ENCODE results near the gene MISP3. TPM values are rescaled to one million over a fixed set of nuclear protein-coding genes. Genes with fewer than 3 reads are reported as not detected.

The MISP3 gene
- total RNA-seq, 5 donors from 2014 or later (not counting 1 experiment from before 2014, with no cell fraction given), result 0.28 to 2.0 (median 1.1) TPM

DNA sequence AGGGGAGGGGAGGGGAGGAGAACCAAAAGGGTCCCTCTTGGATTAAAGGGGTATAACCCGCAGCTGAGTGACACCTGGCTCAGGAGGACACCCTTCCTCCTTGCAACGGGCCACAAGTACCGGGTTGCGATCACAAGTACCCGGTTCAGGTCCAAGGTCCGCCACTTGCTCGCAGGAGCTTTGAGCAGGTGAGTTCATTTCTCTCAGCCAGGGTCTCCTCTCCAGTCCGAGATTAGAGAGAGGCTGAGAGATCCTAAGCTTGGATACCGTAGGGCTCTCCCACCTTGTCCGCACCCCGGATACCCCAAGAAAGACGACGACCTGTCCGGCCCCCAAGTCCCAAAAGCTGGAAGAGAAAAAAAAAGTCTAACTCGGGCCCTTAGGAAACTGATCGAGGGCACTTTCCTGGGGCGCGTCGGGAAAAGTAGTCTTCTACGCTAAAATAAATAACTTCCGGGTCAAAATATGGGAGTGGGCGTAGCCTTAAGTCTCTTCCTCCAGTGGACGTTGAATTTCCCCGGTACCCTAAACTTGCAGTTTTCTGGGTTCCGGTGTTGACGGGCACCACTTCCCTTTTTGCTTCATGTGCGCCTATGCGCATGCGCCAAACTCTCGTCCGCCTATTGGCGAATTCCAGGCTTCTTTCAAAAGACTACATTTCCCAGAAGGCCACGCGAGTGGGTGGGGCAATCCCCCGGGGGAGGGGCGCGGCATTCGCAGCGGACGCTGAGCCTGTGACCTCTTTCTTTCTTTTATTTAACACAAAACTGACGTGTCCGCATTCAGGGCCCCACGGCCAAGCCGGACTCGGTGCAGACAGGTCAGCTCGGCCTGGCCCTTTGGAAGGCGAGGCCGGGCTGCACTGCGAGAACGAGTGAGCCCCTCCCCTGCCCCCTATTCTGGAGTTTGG, 8.6 kb downstream of the MISP3 start:
- no peaks in the 10 kb centered on the region for H3K9me3 Mint-ChIP-seq
- DNase-seq (peak; percentile 96 to 100 (median 99)), ATAC-seq (replicated peaks in 1 of 4) (peak; percentile 94 to 96 (median 95))
- Histone ChIP-seq H3K4me1 (ENCODE audit: control insufficient read depth in 1 of 2, extremely low read depth in 1 of 2, insufficient read depth in 2 of 2, low read length in 2 of 2) (peaks cover 9 to 21% of the 10 kb centered on the region in 2 experiments), H3K27ac (ENCODE audit: low read length) (peak overlapping the region; percentile 86), H3K9me3 (no peaks in the 10 kb centered on the region), H3K27me3 (replicated peaks in 1 of 2; ENCODE audit: control insufficient read depth in 2 of 2, extremely low read depth in 1 of 2, insufficient read depth in 2 of 2, low read length in 1 of 2) (no peaks in the 10 kb centered on the region), H3K4me3 (ENCODE audit: control insufficient read depth in 1 of 2, extremely low read depth in 1 of 2, low read length in 1 of 2) (peak overlapping the region; percentile 66 to 75), H3K36me3 (ENCODE audit: control insufficient read depth in 2 of 2, extremely low read depth in 1 of 2, insufficient read depth in 1 of 2, low read length in 1 of 2) (no peaks in the 10 kb centered on the region)
- H3K4me1 Mint-ChIP-seq, result peaks cover 20 to 24% (median 21%) of the 10 kb centered on the region in 3 donors
- peak overlapping the region; percentile 85 to 93 (median 90) for H3K4me3 Mint-ChIP-seq
- no peaks in the 10 kb centered on the region for H3K36me3 Mint-ChIP-seq
- peak overlapping the region; percentile 91 to 93 for H3K27ac Mint-ChIP-seq
- H3K27me3 Mint-ChIP-seq, result no peaks in the 10 kb centered on the region
- WGBS (ENCODE audit: insufficient coverage), result under 1% methylated on average over 34 of the region's 50 CpGs
- POLR2A ChIA-PET, result no interaction called here
- CTCF ChIA-PET, result interaction anchor here in 1 of 2 donors (0.6 to 2.0 kb wide), 5 partner anchors 34 to 195 kb away, joined by 3 to 8 read pairs (median 5); partner anchors contain the start of gene ASF1B

DNA sequence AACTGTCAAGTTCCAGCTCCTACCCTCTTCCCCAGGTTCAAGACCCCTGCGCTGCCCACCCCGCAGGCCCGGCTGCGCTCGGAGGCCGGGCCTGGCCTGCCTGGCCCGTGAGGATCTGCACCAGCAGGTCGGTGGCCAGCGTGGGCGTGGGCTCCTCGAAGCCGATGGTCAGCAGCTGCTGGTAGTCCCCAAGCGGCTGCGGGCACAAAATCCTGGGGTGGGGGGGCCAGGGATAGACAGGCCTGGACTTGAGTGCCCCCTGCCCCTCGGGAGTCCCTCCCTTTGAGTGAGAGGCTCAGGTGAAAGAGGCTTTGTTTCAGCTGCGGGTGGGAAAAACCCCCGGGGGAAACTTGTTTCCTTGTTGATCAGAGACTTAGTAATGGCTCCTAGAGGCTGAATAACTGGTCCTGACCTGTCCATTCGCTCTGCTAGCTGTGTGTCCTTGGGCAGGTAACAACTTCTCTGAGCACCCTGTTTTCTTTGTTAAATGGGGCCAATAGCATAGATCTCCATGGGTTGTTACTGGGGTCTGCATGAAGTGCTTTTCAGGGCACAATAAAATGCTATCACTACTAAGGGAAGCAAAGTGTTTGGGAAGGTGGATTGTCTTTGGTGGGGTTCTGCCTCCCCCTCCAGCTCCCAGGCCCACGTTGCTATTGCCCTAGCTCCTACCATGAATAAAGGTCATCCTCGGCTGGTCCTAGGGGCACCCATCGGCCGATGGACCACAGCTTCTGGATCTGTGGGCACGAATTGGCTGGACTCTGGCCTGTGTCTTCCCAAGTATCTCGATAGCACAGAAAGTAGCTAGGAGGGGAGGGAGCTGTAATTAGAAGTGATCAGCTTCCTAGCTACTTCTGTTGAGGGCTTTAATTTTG, 9.4 kb downstream of the MISP3 start:
- ATAC-seq (replicated peaks in 1 of 4) (no peak), DNase-seq (peak in 18 of 35 experiments; percentile 3 to 73 (median 32))
- Histone ChIP-seq H3K36me3 (ENCODE audit: control insufficient read depth in 2 of 2, extremely low read depth in 1 of 2, insufficient read depth in 1 of 2, low read length in 1 of 2) (no peaks in the 10 kb centered on the region), H3K27me3 (replicated peaks in 1 of 2; ENCODE audit: control insufficient read depth in 2 of 2, extremely low read depth in 1 of 2, insufficient read depth in 2 of 2, low read length in 1 of 2) (no peaks in the 10 kb centered on the region), H3K9me3 (no peaks in the 10 kb centered on the region), H3K4me3 (ENCODE audit: control insufficient read depth in 1 of 2, extremely low read depth in 1 of 2, low read length in 1 of 2) (peak overlapping the region; percentile 66 to 75), H3K4me1 (ENCODE audit: control insufficient read depth in 1 of 2, extremely low read depth in 1 of 2, insufficient read depth in 2 of 2, low read length in 2 of 2) (peaks cover 9 to 21% of the 10 kb centered on the region in 2 experiments), H3K27ac (ENCODE audit: low read length) (peak overlapping the region; percentile 68)
- ChIA-PET POLR2A (interaction anchor here in 1 of 2 donors (0.7 kb wide), 1 partner anchor 109 kb away, joined by 3 read pairs; no protein-coding TSS in a partner anchor), CTCF (interaction anchor here (0.5 to 2.0 kb wide), 6 partner anchors 34 to 196 kb away, joined by 3 to 10 read pairs (median 7); partner anchors contain the start of gene ASF1B (in 1 of the 2))
- Mint-ChIP-seq H3K9me3 (no peaks in the 10 kb centered on the region), H3K27me3 (no peaks in the 10 kb centered on the region), H3K4me1 (peaks cover 20 to 24% (median 21%) of the 10 kb centered on the region in 3 donors), H3K36me3 (no peaks in the 10 kb centered on the region), H3K4me3 (peak overlapping the region; percentile 85 to 93 (median 90)), H3K27ac (peak overlapping the region; percentile 91 to 93)
- 30% methylated on average over 19 of the region's 24 CpGs for WGBS (ENCODE audit: insufficient coverage)

DNA sequence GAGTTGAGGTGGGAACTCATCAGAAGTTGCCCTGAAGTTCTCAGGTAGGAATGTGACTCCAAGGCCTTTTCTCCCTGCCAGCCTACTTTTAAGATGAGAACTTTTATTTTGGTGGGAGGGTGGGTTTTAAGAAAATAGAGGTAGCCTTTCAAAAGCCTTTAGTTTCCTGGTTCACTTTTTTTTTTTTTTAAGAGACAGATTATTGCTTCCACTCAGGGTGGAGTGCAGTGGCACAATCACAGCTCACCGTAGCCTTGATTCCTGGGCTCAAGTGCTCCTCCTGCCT, 10.0 kb downstream of the MISP3 start:
- peaks cover 9 to 21% of the 10 kb centered on the region in 2 experiments for H3K4me1 ChIP-seq (ENCODE audit: control insufficient read depth in 1 of 2, extremely low read depth in 1 of 2, insufficient read depth in 2 of 2, low read length in 2 of 2)
- Mint-ChIP-seq H3K27ac (peak overlapping the region; percentile 63 to 72), H3K36me3 (no peaks in the 10 kb centered on the region), H3K4me3 (peak overlapping the region; percentile 85 to 93 (median 90)), H3K9me3 (no peaks in the 10 kb centered on the region), H3K4me1 (peaks cover 20 to 24% (median 21%) of the 10 kb centered on the region in 3 donors), H3K27me3 (no peaks in the 10 kb centered on the region)
- WGBS (ENCODE audit: insufficient coverage), result 71% methylated on average over 1 of the region's 1 CpG
- CTCF ChIA-PET, result interaction anchor here (0.5 to 2.0 kb wide), 5 partner anchors 49 to 907 kb away, joined by 4 to 10 read pairs (median 8); partner anchors contain the start of gene ASF1B (in 1 of the 2)
- no peaks in the 10 kb centered on the region for H3K36me3 ChIP-seq (ENCODE audit: control insufficient read depth in 2 of 2, extremely low read depth in 1 of 2, insufficient read depth in 1 of 2, low read length in 1 of 2)
- ATAC-seq (replicated peaks in 1 of 4), result no peak
- no peak for DNase-seq
- H3K27me3 ChIP-seq (replicated peaks in 1 of 2; ENCODE audit: control insufficient read depth in 2 of 2, extremely low read depth in 1 of 2, insufficient read depth in 2 of 2, low read length in 1 of 2), result no peaks in the 10 kb centered on the region
- POLR2A ChIA-PET, result interaction anchor here in 1 of 2 donors (0.7 kb wide), 1 partner anchor 109 kb away, joined by 3 read pairs; no protein-coding TSS in a partner anchor
- H3K9me3 ChIP-seq, result no peaks in the 10 kb centered on the region
- no peak overlapping the region for H3K4me3 ChIP-seq (ENCODE audit: control insufficient read depth in 1 of 2, extremely low read depth in 1 of 2, low read length in 1 of 2)
- no peak overlapping the region for H3K27ac ChIP-seq (ENCODE audit: low read length)

DNA sequence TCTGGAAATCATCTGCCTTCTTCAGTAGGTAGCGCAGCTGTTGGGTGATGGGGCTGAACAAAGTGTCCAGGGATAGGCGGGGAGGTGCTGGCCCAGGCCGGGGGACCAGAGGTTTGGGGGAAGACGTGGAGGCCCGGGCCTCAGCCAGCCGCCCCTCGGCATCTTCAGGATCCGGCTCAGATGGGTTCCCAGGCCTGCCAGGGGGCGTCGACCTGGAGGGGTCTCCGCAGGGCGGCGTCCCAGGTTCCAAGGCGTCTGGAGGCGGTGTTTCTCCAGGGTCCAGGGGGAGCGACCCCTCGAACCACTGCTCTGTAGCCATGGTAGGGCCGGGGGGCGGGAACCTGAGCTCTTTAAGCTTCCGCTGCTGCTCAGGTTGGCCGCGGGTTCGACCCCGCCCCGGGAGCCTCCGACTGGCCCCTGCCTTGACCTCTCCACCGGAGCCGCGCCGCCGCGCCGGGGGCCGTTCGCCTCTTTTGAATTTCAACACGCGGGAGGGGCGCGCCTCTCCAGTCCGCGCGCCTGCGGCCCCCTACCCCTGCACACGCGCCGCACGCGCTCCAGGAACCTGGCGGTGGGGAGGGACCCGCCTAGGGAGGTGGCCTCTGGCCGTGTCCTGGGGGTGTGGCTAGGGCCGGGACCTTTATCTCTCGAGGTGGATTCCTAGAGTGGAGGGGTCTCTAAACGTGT, 12.9 kb downstream of the MISP3 start, which contains the start of gene C19orf67:
Gene C19orf67 (minus strand): TSS at position 475 of the 687 bp plus-strand sequence. CDS start 156 bp downstream, at position 319.
- CTCF ChIA-PET, result interaction anchor here in 1 of 2 donors (0.6 kb wide), 1 partner anchor 199 kb away, joined by 7 read pairs; no protein-coding TSS in a partner anchor
- H3K9me3 Mint-ChIP-seq, result no peaks in the 10 kb centered on the region
- POLR2A ChIA-PET, result interaction anchor here in 1 of 2 donors (0.6 kb wide), 1 partner anchor 9 kb away, joined by 5 read pairs; no protein-coding TSS in a partner anchor

DNA sequence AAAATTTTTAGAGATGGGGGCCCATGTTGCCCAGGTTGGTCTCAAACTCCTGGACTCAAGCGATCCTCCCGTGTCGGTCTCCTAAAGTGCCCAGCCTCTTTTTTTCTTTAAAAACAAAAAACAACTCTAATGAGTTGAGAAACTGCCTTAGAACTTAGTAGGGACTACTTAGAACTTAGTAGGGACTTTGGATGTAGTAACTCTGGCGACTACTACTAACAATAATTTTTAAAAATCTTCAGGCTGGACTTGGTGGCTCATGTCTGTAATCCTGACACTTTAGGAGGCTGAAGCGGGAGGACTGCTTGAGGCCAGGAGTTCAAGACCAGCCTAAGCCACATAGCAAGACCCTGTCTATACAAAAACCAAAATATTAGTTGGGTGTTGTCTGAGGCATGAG, 13.5 kb downstream of the MISP3 start:
- H3K36me3 Mint-ChIP-seq, result peaks cover 10% of the 10 kb centered on the region
- CTCF ChIA-PET, result interaction anchor here in 1 of 2 donors (0.6 kb wide), 1 partner anchor 199 kb away, joined by 7 read pairs; no protein-coding TSS in a partner anchor
- no peak overlapping the region for H3K27ac Mint-ChIP-seq
- H3K4me3 ChIP-seq (ENCODE audit: control insufficient read depth in 1 of 2, extremely low read depth in 1 of 2, low read length in 1 of 2), result no peak overlapping the region
- no peak overlapping the region for H3K27ac ChIP-seq (ENCODE audit: low read length)
- H3K36me3 ChIP-seq (ENCODE audit: control insufficient read depth in 2 of 2, extremely low read depth in 1 of 2, insufficient read depth in 1 of 2, low read length in 1 of 2), result peaks cover 6% of the 10 kb centered on the region in 2 donors
- DNase-seq (no peak), ATAC-seq (replicated peaks in 1 of 4) (no peak)
- peaks cover 14 to 24% (median 21%) of the 10 kb centered on the region in 3 donors for H3K4me1 Mint-ChIP-seq
- no CpG with 5 or more reads among the region's 5 CpGs for WGBS (ENCODE audit: insufficient coverage)
- POLR2A ChIA-PET, result interaction anchor here in 1 of 2 donors (0.6 kb wide), 1 partner anchor 10 kb away, joined by 5 read pairs; no protein-coding TSS in a partner anchor
- no peaks in the 10 kb centered on the region for H3K27me3 Mint-ChIP-seq
- H3K4me1 ChIP-seq (ENCODE audit: control insufficient read depth in 1 of 2, extremely low read depth in 1 of 2, insufficient read depth in 2 of 2, low read length in 2 of 2), result peaks cover 6 to 20% of the 10 kb centered on the region in 2 experiments
- no peak overlapping the region for H3K4me3 Mint-ChIP-seq
- no peaks in the 10 kb centered on the region for H3K9me3 Mint-ChIP-seq
- H3K9me3 ChIP-seq, result no peaks in the 10 kb centered on the region
- no peaks in the 10 kb centered on the region for H3K27me3 ChIP-seq (replicated peaks in 1 of 2; ENCODE audit: control insufficient read depth in 2 of 2, extremely low read depth in 1 of 2, insufficient read depth in 2 of 2, low read length in 1 of 2)

More for the DNA sequence above, 12.9 kb downstream of the MISP3 start, which contains the start of gene C19orf67:
- H3K27ac Mint-ChIP-seq, result peak within 1 kb of the TSS; percentile 11 to 55
- DNase-seq (no peak), ATAC-seq (replicated peaks in 1 of 4) (no peak)
- no peaks in the 10 kb centered on the region for H3K27me3 ChIP-seq (replicated peaks in 1 of 2; ENCODE audit: control insufficient read depth in 2 of 2, extremely low read depth in 1 of 2, insufficient read depth in 2 of 2, low read length in 1 of 2)
- no peak within 1 kb of the TSS for H3K4me3 ChIP-seq (ENCODE audit: control insufficient read depth in 1 of 2, extremely low read depth in 1 of 2, low read length in 1 of 2)
- H3K27ac ChIP-seq (ENCODE audit: low read length), result no peak within 1 kb of the TSS
- H3K9me3 ChIP-seq, result no peaks in the 10 kb centered on the region
- H3K36me3 Mint-ChIP-seq, result peaks cover 10% of the 10 kb centered on the region
- H3K4me1 Mint-ChIP-seq, result peaks cover 20 to 28% (median 27%) of the 10 kb centered on the region in 3 donors
- H3K4me3 Mint-ChIP-seq, result no peak within 1 kb of the TSS
- peaks cover 9 to 27% of the 10 kb centered on the region in 2 experiments for H3K4me1 ChIP-seq (ENCODE audit: control insufficient read depth in 1 of 2, extremely low read depth in 1 of 2, insufficient read depth in 2 of 2, low read length in 2 of 2)
- peaks cover 6% of the 10 kb centered on the region in 2 donors for H3K36me3 ChIP-seq (ENCODE audit: control insufficient read depth in 2 of 2, extremely low read depth in 1 of 2, insufficient read depth in 1 of 2, low read length in 1 of 2)
- H3K27me3 Mint-ChIP-seq, result no peaks in the 10 kb centered on the region
- WGBS (ENCODE audit: insufficient coverage), result 92% methylated on average over 49 of the region's 54 CpGs
